ENCODE data around the gene GFER.

The GFER gene

DNA sequence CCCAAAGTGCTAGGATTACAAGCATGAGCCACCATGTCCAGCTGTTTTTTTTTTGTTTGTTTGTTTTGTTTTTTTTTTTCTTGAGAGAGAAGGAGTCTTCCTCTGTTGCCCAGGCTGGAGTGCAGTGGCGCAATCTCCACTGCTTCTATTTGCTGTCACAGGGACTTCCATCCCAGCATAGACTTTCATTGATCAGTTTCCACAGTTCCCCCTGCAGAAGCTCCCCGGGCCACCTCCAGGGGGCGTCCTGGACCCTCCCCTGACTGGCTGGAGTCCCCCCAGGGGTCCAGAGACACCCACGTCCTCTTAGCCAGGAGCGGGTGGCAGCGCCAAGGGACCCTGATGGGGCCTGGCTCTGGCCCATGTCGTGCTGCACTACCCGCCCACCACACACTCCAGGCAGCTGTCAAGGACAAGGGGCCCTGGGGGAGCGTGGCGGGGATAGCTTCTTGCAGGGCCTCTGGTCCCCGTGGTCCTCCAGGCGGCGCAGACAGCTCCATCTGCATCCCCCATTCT is 32.5 kb downstream of the GFER start:
- TF ChIP-seq, protein P1, sequence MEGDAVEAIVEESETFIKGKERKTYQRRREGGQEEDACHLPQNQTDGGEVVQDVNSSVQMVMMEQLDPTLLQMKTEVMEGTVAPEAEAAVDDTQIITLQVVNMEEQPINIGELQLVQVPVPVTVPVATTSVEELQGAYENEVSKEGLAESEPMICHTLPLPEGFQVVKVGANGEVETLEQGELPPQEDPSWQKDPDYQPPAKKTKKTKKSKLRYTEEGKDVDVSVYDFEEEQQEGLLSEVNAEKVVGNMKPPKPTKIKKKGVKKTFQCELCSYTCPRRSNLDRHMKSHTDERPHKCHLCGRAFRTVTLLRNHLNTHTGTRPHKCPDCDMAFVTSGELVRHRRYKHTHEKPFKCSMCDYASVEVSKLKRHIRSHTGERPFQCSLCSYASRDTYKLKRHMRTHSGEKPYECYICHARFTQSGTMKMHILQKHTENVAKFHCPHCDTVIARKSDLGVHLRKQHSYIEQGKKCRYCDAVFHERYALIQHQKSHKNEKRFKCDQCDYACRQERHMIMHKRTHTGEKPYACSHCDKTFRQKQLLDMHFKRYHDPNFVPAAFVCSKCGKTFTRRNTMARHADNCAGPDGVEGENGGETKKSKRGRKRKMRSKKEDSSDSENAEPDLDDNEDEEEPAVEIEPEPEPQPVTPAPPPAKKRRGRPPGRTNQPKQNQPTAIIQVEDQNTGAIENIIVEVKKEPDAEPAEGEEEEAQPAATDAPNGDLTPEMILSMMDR (IDR thresholded peaks at IDR 0.05; ENCODE audit: low read depth, low read length) = peak; percentile 38; the same call in 1 of the 2 replicates
- no peak overlapping the region for H3K4me3 ChIP-seq (ENCODE audit: low read depth, low read length)

DNA sequence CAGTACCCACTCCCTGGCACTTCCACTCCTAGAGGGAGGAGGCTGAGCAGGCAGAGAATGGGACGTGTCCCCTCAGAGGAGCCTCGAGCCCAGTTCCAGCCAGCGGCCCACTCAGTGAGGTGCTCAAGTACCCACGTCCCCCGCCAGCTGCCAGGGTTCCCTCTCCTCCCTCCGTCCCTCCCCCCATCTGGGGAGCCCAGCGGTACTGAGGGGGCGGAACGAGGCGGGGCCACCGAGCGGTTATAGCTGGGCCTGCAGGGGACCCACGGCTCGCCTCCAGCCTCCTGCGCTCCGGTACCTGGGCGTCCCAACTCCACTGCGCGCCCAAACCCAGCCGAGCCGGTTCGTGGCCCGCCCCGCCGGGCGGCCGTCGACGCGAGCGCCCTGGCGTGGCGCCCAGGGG is 35.5 kb downstream of the GFER start, which contains the start of gene NPW:
NPW (plus strand) TSS at position 268 of the 403 bp plus-strand sequence.
- no peak within 1 kb of the TSS for H3K4me3 ChIP-seq (ENCODE audit: low read depth, low read length)
- TF ChIP-seq, protein P1 (IDR thresholded peaks at IDR 0.05; ENCODE audit: low read depth, low read length) = no peak

DNA sequence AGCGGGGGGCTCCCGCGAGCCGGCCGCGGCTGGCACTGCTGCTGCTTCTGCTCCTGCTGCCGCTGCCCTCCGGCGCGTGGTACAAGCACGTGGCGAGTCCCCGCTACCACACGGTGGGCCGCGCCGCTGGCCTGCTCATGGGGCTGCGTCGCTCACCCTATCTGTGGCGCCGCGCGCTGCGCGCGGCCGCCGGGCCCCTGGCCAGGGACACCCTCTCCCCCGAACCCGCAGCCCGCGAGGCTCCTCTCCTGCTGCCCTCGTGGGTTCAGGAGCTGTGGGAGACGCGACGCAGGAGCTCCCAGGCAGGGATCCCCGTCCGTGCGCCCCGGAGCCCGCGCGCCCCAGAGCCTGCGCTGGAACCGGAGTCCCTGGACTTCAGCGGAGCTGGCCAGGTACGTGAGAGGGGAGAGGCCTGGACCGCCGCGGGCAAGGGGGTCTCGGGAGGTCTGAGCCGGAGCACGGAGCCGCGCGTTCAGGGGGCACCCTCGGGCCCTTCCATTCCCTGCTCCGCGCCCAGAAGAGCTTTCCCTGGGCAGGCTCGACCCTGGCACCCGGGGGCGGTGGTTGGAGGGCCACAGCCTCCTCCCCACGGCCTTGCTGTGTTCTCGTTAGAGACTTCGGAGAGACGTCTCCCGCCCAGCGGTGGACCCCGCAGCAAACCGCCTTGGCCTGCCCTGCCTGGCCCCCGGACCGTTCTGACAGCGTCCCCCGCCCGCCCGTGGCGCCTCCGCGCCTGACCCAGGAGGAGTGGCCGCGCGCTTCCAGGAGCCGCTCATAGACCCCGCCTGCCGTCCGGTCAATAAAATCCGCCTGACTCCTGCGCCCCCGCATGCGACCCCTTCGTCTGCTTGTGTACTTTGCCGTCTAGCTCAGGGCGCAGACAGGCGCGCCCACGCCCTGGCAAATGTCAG is 36.2 kb downstream of the GFER start:
- no peak overlapping the region for H3K4me3 ChIP-seq (ENCODE audit: low read depth, low read length)
- TF ChIP-seq, protein P1 (IDR thresholded peaks at IDR 0.05; ENCODE audit: low read depth, low read length) = no peak

DNA sequence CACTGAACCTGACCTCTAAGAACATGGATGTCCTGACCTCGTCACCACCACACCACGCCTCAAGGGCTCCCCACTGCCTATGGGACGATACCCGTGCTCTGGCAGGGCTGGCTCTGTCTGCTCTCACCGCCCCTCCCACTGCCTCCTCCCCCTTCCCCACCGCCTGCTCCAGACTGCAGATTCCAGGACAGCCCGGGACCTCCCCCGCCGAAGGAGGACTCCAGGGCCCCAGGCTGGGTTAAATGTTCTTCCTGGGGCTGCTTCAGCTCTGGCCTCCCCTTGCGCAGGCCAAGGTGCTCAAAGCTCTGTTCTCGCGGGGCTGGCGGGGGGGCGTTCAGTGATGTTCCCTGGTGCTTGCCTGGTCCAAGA is 38.7 kb downstream of the GFER start:
- TF ChIP-seq, protein P1 (IDR thresholded peaks at IDR 0.05; ENCODE audit: low read depth, low read length) = no peak
- peak overlapping the region; percentile 42 for H3K4me3 ChIP-seq (ENCODE audit: low read depth, low read length)

DNA sequence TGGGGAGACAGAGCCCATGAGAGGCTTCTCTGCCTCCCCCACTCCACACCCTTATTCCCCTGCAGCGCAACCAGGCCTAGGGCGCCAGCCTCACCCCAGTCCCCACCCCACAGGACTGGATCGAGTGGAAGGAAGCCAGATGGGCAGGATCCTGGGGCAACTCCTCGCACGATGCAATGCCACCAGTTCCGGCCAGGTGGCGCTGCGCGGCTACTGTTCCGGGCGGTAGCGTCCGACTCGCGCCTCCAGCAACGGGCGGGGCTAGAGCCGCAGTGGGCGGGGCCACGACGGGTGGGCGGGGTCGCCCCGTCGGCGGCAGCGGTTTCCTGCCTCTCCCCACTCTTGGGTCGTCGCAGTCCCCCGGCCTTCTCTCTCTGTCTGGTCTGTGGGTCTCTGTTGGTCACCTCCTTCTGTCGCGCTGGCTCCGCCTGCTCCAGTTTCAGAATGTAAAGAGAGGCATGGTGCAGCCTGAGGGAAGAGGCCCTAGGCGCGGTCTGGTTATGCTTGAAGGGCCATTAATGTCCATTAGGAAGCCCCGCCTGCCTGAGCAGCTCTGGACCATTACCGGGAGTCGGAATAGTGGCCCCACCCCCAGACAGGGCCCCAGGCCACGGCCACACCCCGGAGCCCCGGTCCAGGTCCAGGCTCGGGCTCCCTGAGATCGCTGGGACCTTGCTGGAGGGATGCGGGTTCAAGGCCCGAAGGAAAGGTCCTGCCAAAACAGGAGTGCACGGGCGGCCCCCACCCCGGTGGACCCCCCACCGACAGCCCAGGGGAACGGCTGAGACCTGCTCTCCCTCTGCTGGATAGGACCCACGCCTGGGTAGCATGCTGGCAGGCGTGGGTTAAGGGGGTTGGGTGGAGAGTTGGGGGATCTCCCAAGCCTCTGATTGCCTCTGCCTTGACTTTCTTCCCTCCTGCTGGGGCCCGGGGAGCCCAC is 39.4 kb downstream of the GFER start:
- TF ChIP-seq, protein P1 (IDR thresholded peaks at IDR 0.05; ENCODE audit: low read depth, low read length) = peak; percentile 64
- H3K4me3 ChIP-seq (ENCODE audit: low read depth, low read length) = peak overlapping the region; percentile 42

DNA sequence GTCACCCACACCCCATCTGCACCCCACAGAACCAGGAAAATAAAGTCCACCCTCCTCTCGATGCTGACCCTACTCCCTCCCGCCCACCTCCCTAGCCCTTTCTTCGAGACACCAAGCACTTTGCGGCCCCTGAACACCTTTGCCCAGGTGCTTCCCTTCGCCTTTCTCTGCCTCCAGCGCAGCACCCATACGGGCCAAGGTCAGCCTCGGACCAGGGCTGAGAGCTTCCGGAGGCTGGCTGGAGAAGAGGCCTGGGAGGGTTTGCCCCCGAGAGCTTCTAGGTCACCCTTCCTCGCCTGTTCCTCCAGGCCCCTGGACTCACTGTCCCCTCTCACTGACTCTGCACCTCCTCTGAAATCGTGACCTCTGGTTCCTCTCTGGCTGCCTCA is 40.0 kb downstream of the GFER start:
- no peak overlapping the region for H3K4me3 ChIP-seq (ENCODE audit: low read depth, low read length)
- TF ChIP-seq, protein P1 (IDR thresholded peaks at IDR 0.05; ENCODE audit: low read depth, low read length) = no peak
